ENCODE results near the gene FBXL17. TPM values are rescaled to one million over a fixed set of nuclear protein-coding genes. Genes with fewer than 3 reads are reported as not detected.

Gene FBXL17
- total RNA-seq, 1 donor from 2014 or later: 11.6 TPM

- DNase-seq (ENCODE audit: low read depth): no peak
- H3K27me3 ChIP-seq (ENCODE audit: control insufficient read depth, insufficient read depth, low read length): no peaks in the 10 kb centered on the region
- H3K36me3 ChIP-seq (ENCODE audit: control insufficient read depth, insufficient read depth, low read length): no peaks in the 10 kb centered on the region
- TF ChIP-seq CTCF (IDR thresholded peaks at IDR 0.05; ENCODE audit: insufficient read depth, low read length, poor library complexity, severe bottlenecking): no peak
- H3K4me3 ChIP-seq (ENCODE audit: low read depth, low read length): no peak overlapping the region
Measured at GRCh38 chr5:108251350-108251749, 130.5 kb downstream of the FBXL17 start.

- Histone ChIP-seq H3K4me3 (ENCODE audit: low read depth, low read length) (no peak overlapping the region), H3K27me3 (ENCODE audit: control insufficient read depth, insufficient read depth, low read length) (no peaks in the 10 kb centered on the region), H3K36me3 (ENCODE audit: control insufficient read depth, insufficient read depth, low read length) (no peaks in the 10 kb centered on the region)
- no peak for TF ChIP-seq CTCF (IDR thresholded peaks at IDR 0.05; ENCODE audit: insufficient read depth, low read length, poor library complexity, severe bottlenecking)
- no peak for DNase-seq (ENCODE audit: low read depth)
Measured at GRCh38 chr5:108249785-108250426, 132.0 kb downstream of the FBXL17 start.

- Histone ChIP-seq H3K27me3 (ENCODE audit: control insufficient read depth, insufficient read depth, low read length) (no peaks in the 10 kb centered on the region), H3K4me3 (ENCODE audit: low read depth, low read length) (no peak overlapping the region), H3K36me3 (ENCODE audit: control insufficient read depth, insufficient read depth, low read length) (no peaks in the 10 kb centered on the region)
- DNase-seq (ENCODE audit: low read depth): no peak
- no peak for TF ChIP-seq CTCF (IDR thresholded peaks at IDR 0.05; ENCODE audit: insufficient read depth, low read length, poor library complexity, severe bottlenecking)
Measured at GRCh38 chr5:108249095-108249784, 132.7 kb downstream of the FBXL17 start.

GRCh38 chr5:108238936-108239887 lies 142.7 kb downstream of the FBXL17 start:
- H3K4me3 ChIP-seq (ENCODE audit: low read depth, low read length): no peak overlapping the region
- no peaks in the 10 kb centered on the region for H3K36me3 ChIP-seq (ENCODE audit: control insufficient read depth, insufficient read depth, low read length)
- TF ChIP-seq CTCF (IDR thresholded peaks at IDR 0.05; ENCODE audit: insufficient read depth, low read length, poor library complexity, severe bottlenecking): no peak
- DNase-seq (ENCODE audit: low read depth): no peak
- no peaks in the 10 kb centered on the region for H3K27me3 ChIP-seq (ENCODE audit: control insufficient read depth, insufficient read depth, low read length)

- no peak for DNase-seq (ENCODE audit: low read depth)
- H3K36me3 ChIP-seq (ENCODE audit: control insufficient read depth, insufficient read depth, low read length): no peaks in the 10 kb centered on the region
- no peak for TF ChIP-seq CTCF (IDR thresholded peaks at IDR 0.05; ENCODE audit: insufficient read depth, low read length, poor library complexity, severe bottlenecking)
- no peaks in the 10 kb centered on the region for H3K27me3 ChIP-seq (ENCODE audit: control insufficient read depth, insufficient read depth, low read length)
- H3K4me3 ChIP-seq (ENCODE audit: low read depth, low read length): no peak overlapping the region
Measured at GRCh38 chr5:108238461-108238860, 143.4 kb downstream of the FBXL17 start.

Measured in kidney epithelial cell (primary cell).